Astrocyte of the spinal cord (primary cell): Measurements from ENCODE around the gene ILK.

ENCODE experiments used
- DNase-seq: peaks from one replicate; pipeline ENCODE4 v3.0.0; 2011; ENCODE audit warnings: low read depth, low spot score
- H3K4me3 ChIP-seq: 2 replicates; pipeline ENCODE4 v1.5.1; 2011; ENCODE audit warnings: low read depth, mild to moderate bottlenecking, low read length, moderate library complexity
- in situ Hi-C: cut with HindIII; loops from 2 replicates; pipeline ENCODE4 v1.10.0; 2017; ENCODE audit warnings: low sequenced_read_pairs
- TF ChIP-seq, protein P1 (sequence below): IDR thresholded peaks from 2 replicates; pipeline ENCODE4 v1.5.1; 2012; ENCODE audit warnings: low read depth, mild to moderate bottlenecking, low read length, inconsistent platforms

Gene ILK

DNA sequence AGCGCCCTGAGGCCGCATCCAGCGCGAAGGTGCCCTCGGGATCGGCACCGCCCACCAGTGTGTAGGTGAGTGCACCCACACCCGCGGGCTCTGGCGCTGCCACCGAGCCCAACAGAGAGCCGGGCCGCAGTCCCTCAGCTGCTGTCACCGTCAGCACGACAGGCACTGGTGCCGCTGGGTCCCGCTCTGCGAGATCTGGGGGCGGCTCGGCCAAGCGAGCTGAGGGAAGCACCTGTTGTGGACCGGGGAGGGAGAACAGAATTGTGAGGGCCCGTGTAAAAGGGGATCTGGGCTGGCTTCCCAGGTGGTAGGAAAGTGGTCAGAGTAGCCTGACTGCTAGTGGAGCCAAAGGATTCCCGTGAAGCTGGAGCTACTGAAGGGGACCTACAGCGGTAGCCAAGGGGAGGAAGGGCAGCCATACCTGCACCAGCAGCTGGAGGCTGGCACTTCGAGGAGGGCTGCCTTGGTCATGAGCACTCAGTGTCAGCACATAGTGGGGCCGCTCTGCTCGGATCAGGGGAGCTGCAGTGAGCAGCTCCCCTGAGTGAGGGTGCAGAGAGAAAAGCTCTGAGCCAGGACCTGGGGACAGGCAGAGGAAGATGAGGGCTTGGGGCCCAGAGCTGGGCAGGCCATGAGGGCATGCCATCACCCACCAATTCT lies 27.2 kb downstream of the ILK start:
- H3K4me3 ChIP-seq: no peak overlapping the region

GRCh38 chr11:6631361-6631890 lies 27.9 kb downstream of the ILK start:
- TF ChIP-seq, protein P1, sequence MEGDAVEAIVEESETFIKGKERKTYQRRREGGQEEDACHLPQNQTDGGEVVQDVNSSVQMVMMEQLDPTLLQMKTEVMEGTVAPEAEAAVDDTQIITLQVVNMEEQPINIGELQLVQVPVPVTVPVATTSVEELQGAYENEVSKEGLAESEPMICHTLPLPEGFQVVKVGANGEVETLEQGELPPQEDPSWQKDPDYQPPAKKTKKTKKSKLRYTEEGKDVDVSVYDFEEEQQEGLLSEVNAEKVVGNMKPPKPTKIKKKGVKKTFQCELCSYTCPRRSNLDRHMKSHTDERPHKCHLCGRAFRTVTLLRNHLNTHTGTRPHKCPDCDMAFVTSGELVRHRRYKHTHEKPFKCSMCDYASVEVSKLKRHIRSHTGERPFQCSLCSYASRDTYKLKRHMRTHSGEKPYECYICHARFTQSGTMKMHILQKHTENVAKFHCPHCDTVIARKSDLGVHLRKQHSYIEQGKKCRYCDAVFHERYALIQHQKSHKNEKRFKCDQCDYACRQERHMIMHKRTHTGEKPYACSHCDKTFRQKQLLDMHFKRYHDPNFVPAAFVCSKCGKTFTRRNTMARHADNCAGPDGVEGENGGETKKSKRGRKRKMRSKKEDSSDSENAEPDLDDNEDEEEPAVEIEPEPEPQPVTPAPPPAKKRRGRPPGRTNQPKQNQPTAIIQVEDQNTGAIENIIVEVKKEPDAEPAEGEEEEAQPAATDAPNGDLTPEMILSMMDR: no peak
- in situ Hi-C loops: no loop called here
- no peak for DNase-seq
- no peak overlapping the region for H3K4me3 ChIP-seq

More for the DNA sequence above, 27.2 kb downstream of the ILK start:
- TF ChIP-seq, protein P1: no peak
- no peak for DNase-seq
- in situ Hi-C loops: no loop called here

GRCh38 chr11:6632116-6633073 lies 28.8 kb downstream of the ILK start:
- DNase-seq: no peak
- in situ Hi-C loops: no loop called here
- TF ChIP-seq, protein P1: no peak

GRCh38 chr11:6633422-6634408 lies 30.1 kb downstream of the ILK start:
- TF ChIP-seq, protein P1: no peak
- H3K4me3 ChIP-seq: no peak overlapping the region
- no peak for DNase-seq
- in situ Hi-C loops: no loop called here

More at GRCh38 chr11:6632116-6633073, 28.8 kb downstream of the ILK start:
- H3K4me3 ChIP-seq: no peak overlapping the region

- no peak overlapping the region for H3K4me3 ChIP-seq
- in situ Hi-C loops: no loop called here
- TF ChIP-seq, protein P1: no peak
- DNase-seq: no peak
These were observed 31.0 kb downstream of the ILK start for GRCh38 chr11:6634534-6634933.
